Esophagus squamous epithelium (tissue), 5 donors: Measurements from ENCODE around the gene TSKS. TPM values are rescaled to one million over a fixed set of nuclear protein-coding genes. Genes with fewer than 3 reads are reported as not detected.

Experiments
- DNase-seq: peaks from one replicate; lab custom pipeline; 2025; lab: John Stamatoyannopoulos, UW
- H3K27ac ChIP-seq, 4 donors: fragments of 200-600 bp; sonication (generic); one replicate each; pipeline ENCODE4 v1.5.1; 2016 to 2019; ENCODE audit warnings: mild to moderate bottlenecking in 1 of 4
- H3K27me3 ChIP-seq, 4 donors: fragments of 200-600 bp; sonication (generic); 1 replicate in 3 of 4; 2 replicates in 1 of 4; pipeline versions ENCODE4 v1.5.1 to v1.6.0; 2017 to 2021; ENCODE audit warnings: antibody characterized with exemption in 1 of 4
- H3K36me3 ChIP-seq, 3 donors: fragments of 200-600 bp; sonication (generic); one replicate each; pipeline ENCODE4 v1.5.1; 2016 to 2019
- H3K4me1 ChIP-seq, 3 donors: fragments of 200-600 bp; sonication (generic); one replicate each; pipeline ENCODE4 v1.5.1; 2017 to 2019
- H3K4me3 ChIP-seq, 4 donors: fragments of 200-600 bp; sonication (generic); 1 replicate in 3 of 4; 2 replicates in 1 of 4; pipeline ENCODE4 v1.5.1; 2016 to 2019; ENCODE audit warnings: mild to moderate bottlenecking in 2 of 4, moderate library complexity in 1 of 4
- H3K9me3 ChIP-seq, 3 donors: fragments of 200-600 bp; sonication (generic); one replicate each; pipeline ENCODE4 v1.5.1; 2016 to 2019
- CTCF ChIP-seq, 6 experiments: fragments of 450-650 bp in 4 of 6; fragments of 200-600 bp in 2 of 6; sonication (generic) in 2 of 6; IDR thresholded peaks; one replicate each; pipeline ENCODE4 v1.5.1; 2016 to 2019; ENCODE audit warnings: antibody characterized with exemption in 6 of 6, mild to moderate bottlenecking in 4 of 6, moderate library complexity in 4 of 6
- POLR2A ChIP-seq, 4 donors: fragments of 450-650 bp; IDR thresholded peaks; one replicate each; pipeline ENCODE4 v1.6.1; 2017; ENCODE audit warnings: antibody characterized with exemption in 4 of 4, mild to moderate bottlenecking in 4 of 4, moderate library complexity in 3 of 4
- WGBS, 2 donors: methylation state at CpG; one replicate each; pipeline ENCODE4 v1.1.5; 2018; 5-methylcytosine and 5-hydroxymethylcytosine counted together
- intact Hi-C: fragments of 100-400 bp; cut with DNase I; formaldehyde crosslinking; loops from one replicate; pipeline ENCODE4 v1.15.0; 2022
- total RNA-seq, 4 donors: library from RNA; depleted of rRNA; stranded (reverse); fragments of >200 nt; gene quantifications; one replicate each; pipeline ENCODE4 v1.1.0, GENCODE V29; 2016
- donor health status: DM: yes; HTN: yes; CAD: no.

Gene TSKS
- total RNA-seq, 4 donors from 2014 or later = not detected

GRCh38 chr19:49809160-49809940 is 46.2 kb upstream of the TSKS start:
- H3K4me1 ChIP-seq = peaks cover 13 to 47% (median 17%) of the 10 kb centered on the region in 3 donors
- no peaks in the 10 kb centered on the region for H3K27me3 ChIP-seq
- WGBS, 2 donors = 7 to 25% methylated on average over 10 to 21 of the region's 50 CpGs
- no peak for DNase-seq
- intact Hi-C loops = no loop called here
- peak overlapping the region; percentile 40 to 90 (median 75) for H3K4me3 ChIP-seq
- peaks cover 0 to 34% (median 0%) of the 10 kb centered on the region in 3 donors for H3K36me3 ChIP-seq
- H3K27ac ChIP-seq = peak overlapping the region; percentile 68 to 94 (median 88)
- no peak for TF ChIP-seq POLR2A (IDR thresholded peaks at IDR 0.05)
- no peak for TF ChIP-seq CTCF (IDR thresholded peaks at IDR 0.05)
- no peaks in the 10 kb centered on the region for H3K9me3 ChIP-seq

- H3K9me3 ChIP-seq = no peaks in the 10 kb centered on the region
- intact Hi-C loops = no loop called here
- H3K27me3 ChIP-seq = no peaks in the 10 kb centered on the region
- peak overlapping the region; percentile 40 to 90 (median 75) for H3K4me3 ChIP-seq
- peak overlapping the region; percentile 68 to 94 (median 88) for H3K27ac ChIP-seq
- peak; percentile 50 for DNase-seq
- TF ChIP-seq CTCF (IDR thresholded peaks at IDR 0.05) (no peak), POLR2A (IDR thresholded peaks at IDR 0.05) (no peak)
- peaks cover 10 to 41% (median 17%) of the 10 kb centered on the region in 3 donors for H3K4me1 ChIP-seq
- WGBS, 2 donors = 0 to 1% methylated on average over 21 to 25 of the region's 31 CpGs
- H3K36me3 ChIP-seq = peaks cover 0 to 40% (median under 1%) of the 10 kb centered on the region in 3 donors
Measured at GRCh38 chr19:49808711-49809159, 45.6 kb upstream of the TSKS start.

- Histone ChIP-seq H3K9me3 (no peaks in the 10 kb centered on the region), H3K4me1 (peaks cover 10 to 39% (median 17%) of the 10 kb centered on the region in 3 donors), H3K36me3 (peaks cover 6 to 47% (median 7%) of the 10 kb centered on the region in 3 donors), H3K27ac (peak overlapping the region; percentile 25 to 94 (median 88)), H3K4me3 (peak overlapping the region; percentile 40 to 90 (median 75)), H3K27me3 (no peaks in the 10 kb centered on the region)
- no peak for DNase-seq
- TF ChIP-seq CTCF (IDR thresholded peaks at IDR 0.05) (no peak), POLR2A (IDR thresholded peaks at IDR 0.05) (no peak)
- intact Hi-C loops = no loop called here
- WGBS, 2 donors = 74 to 87% methylated on average over 5 to 13 of the region's 20 CpGs
Measured at GRCh38 chr19:49807904-49808675, 45.0 kb upstream of the TSKS start.

GRCh38 chr19:49807058-49807903 is 44.2 kb upstream of the TSKS start:
- intact Hi-C loops = no loop called here
- Histone ChIP-seq H3K27ac (no peak overlapping the region), H3K36me3 (peaks cover 10 to 55% (median 12%) of the 10 kb centered on the region in 3 donors)

GRCh38 chr19:49806620-49806959 is 43.5 kb upstream of the TSKS start:
- DNase-seq = no peak
- Histone ChIP-seq H3K27me3 (no peaks in the 10 kb centered on the region), H3K27ac (no peak overlapping the region), H3K4me3 (no peak overlapping the region), H3K4me1 (peaks cover 10 to 40% (median 12%) of the 10 kb centered on the region in 3 donors), H3K36me3 (peaks cover 10 to 62% (median 14%) of the 10 kb centered on the region in 3 donors), H3K9me3 (no peaks in the 10 kb centered on the region)
- TF ChIP-seq CTCF (IDR thresholded peaks at IDR 0.05) (no peak), POLR2A (IDR thresholded peaks at IDR 0.05) (no peak)
- whole genome bisulfite sequencing, 2 donors = 82 to 94% methylated on average over 7 to 8 of the region's 8 CpGs
- intact Hi-C loops = no loop called here

More at GRCh38 chr19:49807058-49807903, 44.2 kb upstream of the TSKS start:
- Histone ChIP-seq H3K4me3 (no peak overlapping the region), H3K4me1 (peaks cover 10 to 37% (median 12%) of the 10 kb centered on the region in 3 donors), H3K27me3 (no peaks in the 10 kb centered on the region), H3K9me3 (no peaks in the 10 kb centered on the region)
- no peak for TF ChIP-seq POLR2A (IDR thresholded peaks at IDR 0.05)
- WGBS, 2 donors = 73 to 83% methylated on average over 9 to 10 of the region's 18 CpGs
- DNase-seq = no peak
